IPS-20b (cell line): ENCODE data around the gene CSH1.

Source experiments
- H3K27ac ChIP-seq: one replicate; pipeline ENCODE4 v1.5.1; 2013; ENCODE audit warnings: low read length
- H3K27me3 ChIP-seq: 2 replicates; pipeline ENCODE4 v1.6.1; 2013; ENCODE audit warnings: mild to moderate bottlenecking, low read length, inconsistent platforms; ENCODE audit not compliant: insufficient read depth
- H3K36me3 ChIP-seq: 2 replicates; pipeline ENCODE4 v1.6.1; 2013; ENCODE audit warnings: low read depth, mild to moderate bottlenecking, inconsistent platforms, low read length, moderate library complexity; ENCODE audit not compliant: insufficient read depth
- H3K4me1 ChIP-seq: 2 replicates; pipeline ENCODE4 v1.6.1; 2013; ENCODE audit warnings: mild to moderate bottlenecking, control low read depth, inconsistent platforms, low read length, moderate library complexity; ENCODE audit not compliant: insufficient read depth
- H3K4me3 ChIP-seq: 2 replicates; pipeline ENCODE4 v1.5.1; 2013; ENCODE audit warnings: mild to moderate bottlenecking, low read length, inconsistent platforms
- H3K9ac ChIP-seq: 2 replicates; pipeline ENCODE4 v1.6.1; 2013; ENCODE audit warnings: low read depth, mild to moderate bottlenecking, inconsistent platforms, low read length, moderate library complexity
- H3K9me3 ChIP-seq: 2 replicates; pipeline ENCODE4 v1.6.1; 2013; ENCODE audit warnings: mild to moderate bottlenecking, low read depth, low read length, inconsistent platforms; ENCODE audit not compliant: insufficient read depth

The CSH1 gene

GRCh38 chr17:63937319-63937718 is 40.9 kb upstream of the CSH1 start:
- H3K4me3 ChIP-seq: no peak overlapping the region
- no peaks in the 10 kb centered on the region for H3K9me3 ChIP-seq
- H3K27ac ChIP-seq: no peak overlapping the region
- H3K9ac ChIP-seq: no peak overlapping the region
- H3K4me1 ChIP-seq: no peaks in the 10 kb centered on the region
- H3K36me3 ChIP-seq: no peaks in the 10 kb centered on the region
- H3K27me3 ChIP-seq: no peaks in the 10 kb centered on the region

- H3K27ac ChIP-seq: no peak overlapping the region
- H3K27me3 ChIP-seq: no peaks in the 10 kb centered on the region
- no peak overlapping the region for H3K9ac ChIP-seq
- H3K36me3 ChIP-seq: no peaks in the 10 kb centered on the region
- no peaks in the 10 kb centered on the region for H3K9me3 ChIP-seq
- no peak overlapping the region for H3K4me3 ChIP-seq
- H3K4me1 ChIP-seq: no peaks in the 10 kb centered on the region; the same call in 1 of the 2 replicates
These were observed 38.1 kb upstream of the CSH1 start for GRCh38 chr17:63934183-63935112.

DNA sequence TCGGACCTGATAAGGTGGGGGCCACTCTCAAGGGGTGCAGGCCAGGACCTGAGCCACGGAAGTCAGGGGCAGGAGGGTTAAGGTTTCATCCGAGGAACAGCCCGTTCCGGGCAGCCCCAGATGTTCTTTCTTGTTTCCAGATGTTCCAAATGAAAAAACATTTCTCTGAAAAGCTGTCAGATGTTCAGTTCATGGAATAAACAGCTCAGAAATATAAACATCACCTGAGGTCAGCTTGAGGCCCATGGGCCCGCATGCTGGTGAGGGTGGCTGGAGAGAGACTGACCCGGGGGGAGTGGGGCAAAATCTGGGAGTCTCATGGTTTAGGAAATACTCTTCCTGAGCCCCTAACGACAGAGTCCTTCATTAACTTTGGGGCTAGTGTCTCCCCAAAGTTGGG is 37.2 kb upstream of the CSH1 start:
- Histone ChIP-seq H3K36me3 (no peaks in the 10 kb centered on the region), H3K9ac (no peak overlapping the region), H3K4me3 (no peak overlapping the region), H3K27me3 (no peaks in the 10 kb centered on the region), H3K4me1 (no peaks in the 10 kb centered on the region; the same call in 1 of the 2 replicates), H3K27ac (no peak overlapping the region), H3K9me3 (no peaks in the 10 kb centered on the region)

DNA sequence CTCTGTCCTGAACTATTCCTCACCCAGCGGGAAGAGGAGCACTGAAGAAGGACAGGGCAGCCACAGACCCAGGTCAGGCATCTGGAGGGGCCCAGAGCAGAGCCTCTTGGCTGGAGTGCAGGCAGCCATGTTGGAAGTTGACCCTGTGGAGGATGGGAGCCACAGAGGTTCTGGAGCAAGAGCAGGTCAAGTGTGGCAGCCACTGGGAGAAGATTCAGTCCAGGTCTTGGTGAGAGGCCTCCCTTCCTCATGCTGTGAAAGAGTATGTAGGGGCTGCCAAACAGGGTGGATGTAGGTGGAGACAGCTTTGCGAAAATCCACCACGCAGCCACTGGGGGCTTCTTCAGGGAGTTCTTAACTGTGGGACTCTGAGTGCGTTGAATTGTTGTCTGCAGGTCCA is 36.3 kb upstream of the CSH1 start:
- H3K4me3 ChIP-seq: no peak overlapping the region
- H3K4me1 ChIP-seq: no peaks in the 10 kb centered on the region; the same call in 1 of the 2 replicates
- H3K27me3 ChIP-seq: no peaks in the 10 kb centered on the region
- no peaks in the 10 kb centered on the region for H3K9me3 ChIP-seq
- no peak overlapping the region for H3K27ac ChIP-seq
- no peaks in the 10 kb centered on the region for H3K36me3 ChIP-seq
- no peak overlapping the region for H3K9ac ChIP-seq

DNA sequence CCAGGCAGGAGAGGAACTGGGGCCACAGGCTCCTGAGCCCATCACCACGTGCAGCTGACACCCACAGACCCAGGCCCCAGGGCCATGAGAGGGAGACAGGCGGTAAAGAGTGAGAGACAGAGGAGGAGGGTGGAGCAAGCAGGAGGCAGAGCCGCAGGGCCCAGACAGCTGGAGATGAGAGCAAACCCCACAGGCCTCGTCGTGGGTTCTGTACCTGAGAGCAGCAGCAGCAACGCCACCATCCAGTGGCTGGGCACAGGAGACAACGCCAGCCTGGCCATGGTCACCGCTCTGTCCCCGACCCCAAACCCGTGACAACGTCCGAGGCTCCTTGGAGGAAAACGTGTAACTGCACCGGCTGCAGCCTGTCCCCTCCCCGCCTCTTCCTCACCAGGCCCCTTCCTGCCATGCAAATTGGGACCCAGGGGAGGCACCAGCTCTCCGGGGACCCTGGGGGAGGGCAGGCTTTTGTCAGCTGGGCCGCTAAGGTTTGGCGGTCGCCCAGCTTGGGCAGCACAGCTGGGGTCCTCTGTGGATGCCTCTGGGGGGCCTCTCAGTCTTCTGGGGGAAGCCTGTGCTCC is 35.7 kb upstream of the CSH1 start, which contains the start of gene CD79B:
CD79B (minus strand) TSS at position 351 of the 581 bp plus-strand sequence; CDS start at position 281, 70 bp downstream.
- no peak within 1 kb of the TSS for H3K9ac ChIP-seq
- no peak within 1 kb of the TSS for H3K27ac ChIP-seq
- H3K4me3 ChIP-seq: no peak within 1 kb of the TSS
- H3K27me3 ChIP-seq: no peaks in the 10 kb centered on the region
- no peaks in the 10 kb centered on the region; the same call in 1 of the 2 replicates for H3K4me1 ChIP-seq
- no peaks in the 10 kb centered on the region for H3K36me3 ChIP-seq
- H3K9me3 ChIP-seq: no peaks in the 10 kb centered on the region

DNA sequence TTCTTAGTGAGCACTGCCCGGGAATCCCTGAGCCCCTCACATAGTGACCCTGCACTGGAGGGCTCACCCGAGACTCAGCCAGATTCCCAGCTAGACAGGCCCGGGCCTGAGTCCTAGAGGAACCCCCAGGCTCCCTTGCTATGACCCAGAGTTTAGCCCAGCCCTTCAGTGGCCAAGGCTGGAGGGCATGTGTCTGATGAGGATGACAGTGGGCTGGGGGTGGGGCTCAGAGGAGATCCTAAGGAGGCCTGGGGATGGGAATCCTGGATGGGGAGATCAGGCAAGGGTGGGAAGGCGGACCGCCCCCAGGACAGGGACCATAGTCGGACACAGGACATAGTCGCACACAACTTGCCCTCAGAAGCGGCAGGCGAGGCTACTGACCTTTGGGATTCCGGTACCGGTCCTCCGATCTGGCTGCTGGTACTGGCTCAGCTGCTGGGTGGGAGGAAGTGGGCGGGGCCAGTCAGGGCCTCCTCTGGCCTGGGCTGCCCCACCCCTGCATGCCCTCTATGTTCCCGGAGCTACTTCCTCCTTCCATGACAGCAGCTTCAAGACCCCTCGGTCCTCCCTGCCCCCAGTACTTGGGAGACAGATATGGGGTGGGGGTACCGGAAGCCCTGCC is 34.7 kb upstream of the CSH1 start:
- Histone ChIP-seq H3K9me3 (no peaks in the 10 kb centered on the region), H3K4me1 (no peaks in the 10 kb centered on the region; the same call in 1 of the 2 replicates), H3K4me3 (no peak overlapping the region), H3K9ac (no peak overlapping the region), H3K27me3 (no peaks in the 10 kb centered on the region), H3K27ac (no peak overlapping the region), H3K36me3 (no peaks in the 10 kb centered on the region)

- Histone ChIP-seq H3K9ac (no peak overlapping the region), H3K4me3 (no peak overlapping the region), H3K27ac (no peak overlapping the region), H3K27me3 (no peaks in the 10 kb centered on the region), H3K4me1 (no peaks in the 10 kb centered on the region; the same call in 1 of the 2 replicates), H3K36me3 (no peaks in the 10 kb centered on the region), H3K9me3 (no peaks in the 10 kb centered on the region)
These were observed 33.7 kb upstream of the CSH1 start for GRCh38 chr17:63929860-63930766.

GRCh38 chr17:63928966-63929695 is 32.8 kb upstream of the CSH1 start:
- H3K4me1 ChIP-seq: no peaks in the 10 kb centered on the region; the same call in 1 of the 2 replicates
- H3K27me3 ChIP-seq: no peaks in the 10 kb centered on the region
- no peaks in the 10 kb centered on the region for H3K36me3 ChIP-seq
- no peak overlapping the region for H3K4me3 ChIP-seq
- no peaks in the 10 kb centered on the region for H3K9me3 ChIP-seq
- H3K27ac ChIP-seq: no peak overlapping the region
- no peak overlapping the region for H3K9ac ChIP-seq

- Histone ChIP-seq H3K4me1 (no peaks in the 10 kb centered on the region; the same call in 1 of the 2 replicates), H3K9ac (no peak overlapping the region), H3K4me3 (no peak overlapping the region), H3K36me3 (no peaks in the 10 kb centered on the region), H3K27me3 (no peaks in the 10 kb centered on the region), H3K9me3 (no peaks in the 10 kb centered on the region), H3K27ac (no peak overlapping the region)
These were observed 31.8 kb upstream of the CSH1 start for GRCh38 chr17:63928172-63928666.

DNA sequence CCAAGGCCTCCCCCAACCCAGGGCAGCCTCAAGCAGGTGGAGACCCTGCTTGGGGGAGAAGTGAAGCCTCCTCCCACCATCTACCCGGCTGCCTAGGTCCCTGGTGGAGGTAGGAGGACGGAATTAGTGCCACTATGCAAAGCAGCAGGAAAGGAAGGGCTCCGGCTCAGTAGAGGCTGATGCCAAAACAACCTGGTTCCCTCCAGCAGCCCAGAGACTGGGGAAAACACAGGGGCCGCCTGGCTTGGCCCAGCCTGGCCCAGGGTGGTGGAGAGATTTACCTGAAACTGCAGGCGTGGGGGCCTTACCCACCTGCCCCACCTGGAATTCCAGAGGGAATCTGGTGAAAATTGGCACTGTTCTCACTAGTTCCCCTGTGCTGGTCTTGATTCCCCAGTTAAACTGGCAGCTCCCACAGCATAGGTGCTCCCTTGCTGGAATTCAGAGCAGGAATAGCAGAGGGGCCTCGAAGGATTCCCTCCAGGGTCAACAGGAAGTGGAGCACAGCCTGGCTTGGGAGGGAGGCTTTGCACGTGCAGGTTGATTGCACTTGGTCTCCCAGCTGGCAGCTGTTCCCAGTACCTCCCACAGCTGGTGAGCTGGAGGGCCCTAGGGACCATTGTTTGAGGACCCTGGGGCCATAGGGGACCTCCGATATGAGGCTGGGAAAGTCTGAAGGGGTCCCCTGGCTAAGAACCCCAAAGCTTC is 31.2 kb upstream of the CSH1 start:
- Histone ChIP-seq H3K27ac (no peak overlapping the region), H3K9ac (no peak overlapping the region), H3K27me3 (no peaks in the 10 kb centered on the region), H3K4me1 (no peaks in the 10 kb centered on the region; the same call in 1 of the 2 replicates), H3K4me3 (no peak overlapping the region), H3K9me3 (no peaks in the 10 kb centered on the region), H3K36me3 (no peaks in the 10 kb centered on the region)
